GM23338 (cell line): ENCODE results near the gene AIM2. TPM values are rescaled to one million over a fixed set of nuclear protein-coding genes. Genes with fewer than 3 reads are reported as not detected.

Experiments used
- ATAC-seq: fragments of 200-7000 bp; cut with Tn5 transposase; 3 replicates; pipeline ENCODE4 v1.9.1; 2020
- DNase-seq: peaks from one replicate; pipeline ENCODE4 v3.0.0-alpha.2; 2015; ENCODE audit warnings: low spot score
- H2AFZ ChIP-seq: fragments of 200-600 bp; sonication (generic); 2 replicates; pipeline ENCODE4 v1.8.0; 2016; ENCODE audit warnings: antibody characterized with exemption, mild to moderate bottlenecking, moderate library complexity
- H3F3A ChIP-seq: fragments of 200-600 bp; sonication (generic); replicated peaks from 2 replicates; pipeline ENCODE4 v1.8.0; 2017; ENCODE audit warnings: antibody characterized with exemption, mixed run types, low read depth
- H3K27ac ChIP-seq: fragments of 200-600 bp; sonication (generic); 2 replicates; pipeline ENCODE4 v1.6.1; 2016; ENCODE audit warnings: low read depth
- H3K27me3 ChIP-seq: fragments of 200-600 bp; sonication (generic); 2 replicates; pipeline ENCODE4 v1.8.0; 2016; ENCODE audit warnings: mild to moderate bottlenecking, mixed run types, moderate library complexity; ENCODE audit not compliant: insufficient read depth
- H3K36me3 ChIP-seq: fragments of 200-600 bp; sonication (generic); 2 replicates; pipeline ENCODE4 v1.8.0; 2016; ENCODE audit warnings: mild to moderate bottlenecking; ENCODE audit not compliant: insufficient read depth
- H3K4me1 ChIP-seq: fragments of 200-600 bp; sonication (generic); 2 replicates; pipeline ENCODE4 v1.8.0; 2016; ENCODE audit warnings: mild to moderate bottlenecking, moderate library complexity; ENCODE audit not compliant: insufficient read depth
- H3K4me2 ChIP-seq: fragments of 200-600 bp; sonication (generic); 2 replicates; pipeline ENCODE4 v1.7.1; 2017; ENCODE audit warnings: mixed run types
- H3K4me3 ChIP-seq: fragments of 200-600 bp; sonication (generic); 2 replicates; pipeline ENCODE4 v1.6.1; 2016; ENCODE audit warnings: mixed run types
- H3K79me2 ChIP-seq: fragments of 200-600 bp; sonication (generic); replicated peaks from 2 replicates; pipeline ENCODE4 v1.8.0; 2017; ENCODE audit warnings: mild to moderate bottlenecking; ENCODE audit not compliant: insufficient read depth
- H3K9me2 ChIP-seq: fragments of 200-600 bp; sonication (generic); 2 replicates; pipeline ENCODE4 v1.8.0; 2017; ENCODE audit not compliant: insufficient read depth
- H4K20me1 ChIP-seq: fragments of 200-600 bp; sonication (generic); replicated peaks from 2 replicates; pipeline ENCODE4 v1.8.0; 2017; ENCODE audit warnings: mild to moderate bottlenecking; ENCODE audit not compliant: insufficient read depth
- H3K27ac Mint-ChIP-seq: 2 replicates; pipeline ENCODE4 v1.8.0; 2020; ENCODE audit warnings: inconsistent platforms, mild to moderate bottlenecking, moderate library complexity, mixed read lengths
- H3K27me3 Mint-ChIP-seq: 3 replicates; pipeline ENCODE4 v1.8.0; 2022; ENCODE audit warnings: low read depth, mild to moderate bottlenecking, moderate library complexity, mixed read lengths, inconsistent platforms; ENCODE audit not compliant: insufficient read depth, poor library complexity
- H3K36me3 Mint-ChIP-seq: 3 replicates; pipeline ENCODE4 v1.8.0; 2021; ENCODE audit warnings: low read depth, mild to moderate bottlenecking, inconsistent platforms, moderate library complexity, mixed read lengths
- H3K4me1 Mint-ChIP-seq: 3 replicates; pipeline ENCODE4 v1.8.0; 2020; ENCODE audit warnings: mild to moderate bottlenecking, inconsistent platforms, mixed read lengths
- H3K4me3 Mint-ChIP-seq: 3 replicates; pipeline ENCODE4 v1.8.0; 2021; ENCODE audit warnings: moderate library complexity, mild to moderate bottlenecking, inconsistent platforms, mixed read lengths
- H3K9me3 Mint-ChIP-seq: 3 replicates; pipeline ENCODE4 v1.8.0; 2020; ENCODE audit warnings: moderate library complexity, mild to moderate bottlenecking, inconsistent platforms, mixed read lengths
- CREB1 ChIP-seq: fragments of 250-450 bp; sonication (Bioruptor Pico); IDR thresholded peaks from 2 replicates; pipeline ENCODE4 v1.5.0; 2020; ENCODE audit warnings: low read depth, mild to moderate bottlenecking, moderate library complexity
- CTCF ChIP-seq, 2 experiments: fragments of 200-600 bp in 1 of 2; sonication (generic) in 1 of 2; conservative IDR thresholded peaks; 2 replicates each; pipeline versions ENCODE4 v1.5.1 to v1.6.1; 2016 to 2017; ENCODE audit warnings: antibody characterized with exemption in 2 of 2, low read depth in 2 of 2, mild to moderate bottlenecking in 2 of 2, moderate library complexity in 1 of 2
- ETS1 ChIP-seq: IDR thresholded peaks from 2 replicates; pipeline ENCODE4 v1.6.1; 2016; ENCODE audit warnings: antibody characterized with exemption
- EZH2 ChIP-seq: fragments of 200-600 bp; sonication (generic); IDR thresholded peaks from one replicate; pipeline ENCODE4 v1.8.0; 2017; ENCODE audit warnings: antibody characterized with exemption, mild to moderate bottlenecking, low read depth; ENCODE audit not compliant: unreplicated experiment
- EZH2phosphoT487 ChIP-seq: fragments of 200-600 bp; sonication (generic); IDR thresholded peaks from one replicate; pipeline ENCODE4 v1.8.1; 2018; ENCODE audit warnings: antibody characterized with exemption; ENCODE audit not compliant: unreplicated experiment
- JUNB ChIP-seq: IDR thresholded peaks from one replicate; pipeline ENCODE4 v1.6.1; 2016; ENCODE audit warnings: antibody characterized with exemption; ENCODE audit not compliant: unreplicated experiment
- NANOG ChIP-seq: IDR thresholded peaks from 2 replicates; pipeline ENCODE4 v1.6.1; 2016; ENCODE audit warnings: antibody characterized with exemption, borderline replicate concordance
- POLR2AphosphoS5 ChIP-seq: IDR thresholded peaks from 2 replicates; pipeline ENCODE4 v1.6.1; 2016; ENCODE audit warnings: antibody characterized with exemption, low read depth
- REST ChIP-seq: IDR thresholded peaks from one replicate; pipeline ENCODE4 v1.6.1; 2018; ENCODE audit warnings: antibody characterized with exemption; ENCODE audit not compliant: unreplicated experiment
- STAT1 ChIP-seq: IDR thresholded peaks from one replicate; pipeline ENCODE4 v1.6.1; 2016; ENCODE audit warnings: antibody characterized with exemption; ENCODE audit not compliant: unreplicated experiment
- ZNF114 ChIP-seq: fragments of 250-450 bp; sonication (Bioruptor Pico); IDR thresholded peaks from 2 replicates; pipeline ENCODE4 v1.5.0; 2020; ENCODE audit warnings: mild to moderate bottlenecking, moderate library complexity
- ZNF331 ChIP-seq: fragments of 250-450 bp; sonication (Bioruptor Pico); IDR thresholded peaks from 2 replicates; pipeline ENCODE4 v1.5.0; 2020; ENCODE audit warnings: low read depth, mild to moderate bottlenecking, moderate library complexity
- ZNF462 ChIP-seq: fragments of 250-450 bp; sonication (Bioruptor Pico); IDR thresholded peaks from 2 replicates; pipeline ENCODE4 v1.5.0; 2020; ENCODE audit warnings: mild to moderate bottlenecking, moderate library complexity
- polyA plus RNA-seq: library from polyadenylated mRNA; unstranded; fragments of >200 nt; fragmentation: Nextera tagmentation; extraction: Ambion mirVana; gene quantifications from 2 replicates; pipeline ENCODE4 v1.2.1, GENCODE V29; 2016
- total RNA-seq: library from RNA; depleted of rRNA; stranded (reverse); fragments of >200 nt; shearing (Covaris generic); gene quantifications from 2 replicates; pipeline ENCODE4 v1.2.3, GENCODE V29; 2014

Gene AIM2
- total and polyA plus RNA-seq, 2 experiments from 2014 or later: 1.5 to 2.5 TPM

GRCh38 chr1:159055181-159055641 is 21.4 kb downstream of the AIM2 start:
- no peak for DNase-seq
- H3K4me3 Mint-ChIP-seq: no peak overlapping the region
- Histone ChIP-seq H3K4me2 (no peak overlapping the region), H3K4me3 (no peak overlapping the region), H3K9me2 (peaks cover 6% of the 10 kb centered on the region; the same call in 1 of the 2 replicates), H3K4me1 (no peaks in the 10 kb centered on the region), H2AFZ (no peak overlapping the region), H4K20me1 (no peaks in the 10 kb centered on the region), H3K27me3 (no peaks in the 10 kb centered on the region), H3F3A (no peaks in the 10 kb centered on the region), H3K27ac (no peak overlapping the region), H3K36me3 (no peaks in the 10 kb centered on the region), H3K79me2 (no peaks in the 10 kb centered on the region)
- H3K9me3 Mint-ChIP-seq: peaks cover 3% of the 10 kb centered on the region; the same call in 1 of the 3 replicates
- peaks cover 4% of the 10 kb centered on the region for H3K4me1 Mint-ChIP-seq
- TF ChIP-seq POLR2AphosphoS5 (no peak), JUNB (no peak), CREB1 (CRISPR knock-in tag) (no peak), CTCF (conservative IDR thresholded peaks at IDR 0.05; ENCODE audit: low read depth in 2 of 2) (no peak), ZNF331 (no peak), EZH2 (no peak), REST (no peak), ETS1 (no peak), ZNF462 (CRISPR knock-in tag) (no peak), NANOG (no peak), EZH2phosphoT487 (no peak), STAT1 (no peak), ZNF114 (CRISPR knock-in tag) (no peak)
- no peak overlapping the region for H3K27ac Mint-ChIP-seq
- ATAC-seq: no peak
- H3K27me3 Mint-ChIP-seq: peaks cover 6% of the 10 kb centered on the region
- H3K36me3 Mint-ChIP-seq: no peaks in the 10 kb centered on the region; the same call in 2 of the 3 replicates
